Limb (tissue), 2 donors: ENCODE measurements around the gene PTPRN2.

Source experiments
- DNase-seq, 2 donors: peaks; one replicate each; pipeline ENCODE4 v3.0.0-alpha.2; 2016; ENCODE audit errors: extremely low spot score in 2 of 2

Gene PTPRN2

DNA sequence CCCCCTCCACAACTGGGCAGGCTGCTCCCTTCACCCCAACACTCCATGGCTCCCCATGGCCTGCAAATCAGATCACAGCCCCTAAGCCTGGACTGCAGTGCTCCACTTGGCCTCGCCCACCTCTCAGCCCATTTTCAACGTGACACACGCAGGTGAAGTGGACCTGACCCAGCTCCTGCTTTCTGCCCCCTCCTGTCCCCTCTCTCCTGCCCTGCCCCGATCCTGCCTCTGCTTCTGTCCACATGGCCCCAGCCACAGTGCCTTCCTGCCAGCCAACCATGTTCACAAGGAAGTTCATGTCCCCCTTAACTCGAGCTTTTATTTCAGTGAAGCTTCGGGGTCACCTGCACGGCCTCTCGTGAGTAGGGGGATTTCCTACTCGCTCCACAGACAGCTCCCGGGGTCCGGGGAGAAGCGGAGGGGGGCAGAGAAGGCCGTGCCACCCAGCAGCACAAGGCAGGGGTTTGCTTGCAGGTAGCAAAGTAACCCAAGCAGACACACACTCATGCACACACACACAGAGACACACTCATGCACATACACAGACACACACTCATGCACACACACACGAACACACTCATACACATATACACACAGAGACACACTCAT, 713.3 kb downstream of the PTPRN2 start:
- no peak for DNase-seq

DNA sequence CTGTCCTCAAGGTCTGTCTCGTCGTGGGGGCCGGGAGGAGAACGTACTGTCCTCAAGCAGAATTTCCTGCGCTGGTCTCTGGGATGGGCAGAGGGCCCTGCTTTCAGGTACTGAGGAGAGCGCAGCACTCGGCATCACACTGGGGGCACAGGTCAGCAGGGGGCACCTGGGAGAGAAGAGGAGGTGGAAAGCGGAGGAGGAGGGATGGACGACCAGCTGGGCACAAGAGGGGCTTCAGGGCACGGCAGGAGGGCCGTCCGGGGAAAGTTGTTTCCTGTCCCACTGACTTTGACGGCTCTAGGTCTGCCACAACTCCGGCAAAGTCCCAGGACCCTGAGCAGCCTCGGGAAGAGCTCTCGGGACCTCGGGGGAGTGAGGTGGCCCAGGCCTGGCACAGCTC, 714.0 kb downstream of the PTPRN2 start:
- DNase-seq: no peak

DNA sequence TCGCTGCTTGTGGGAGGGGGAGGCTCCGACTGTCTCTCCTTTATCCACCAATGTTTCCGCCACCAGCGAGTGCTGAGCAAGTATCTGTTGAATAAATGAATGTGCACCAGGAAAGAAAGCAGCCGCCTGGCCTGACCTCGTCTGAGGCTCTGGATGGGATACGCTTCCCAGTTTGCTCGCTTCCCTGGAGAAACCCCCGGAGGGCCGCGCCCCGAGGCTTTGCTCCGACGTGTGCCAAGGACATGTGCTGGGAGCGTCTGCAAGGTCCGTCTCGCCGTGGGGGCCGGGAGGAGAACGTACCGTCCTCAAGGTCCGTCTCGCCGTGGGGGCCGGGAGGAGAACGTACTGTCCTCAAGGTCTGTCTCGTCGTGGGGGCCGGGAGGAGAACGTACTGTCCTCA, 714.4 kb downstream of the PTPRN2 start:
- DNase-seq: no peak

DNA sequence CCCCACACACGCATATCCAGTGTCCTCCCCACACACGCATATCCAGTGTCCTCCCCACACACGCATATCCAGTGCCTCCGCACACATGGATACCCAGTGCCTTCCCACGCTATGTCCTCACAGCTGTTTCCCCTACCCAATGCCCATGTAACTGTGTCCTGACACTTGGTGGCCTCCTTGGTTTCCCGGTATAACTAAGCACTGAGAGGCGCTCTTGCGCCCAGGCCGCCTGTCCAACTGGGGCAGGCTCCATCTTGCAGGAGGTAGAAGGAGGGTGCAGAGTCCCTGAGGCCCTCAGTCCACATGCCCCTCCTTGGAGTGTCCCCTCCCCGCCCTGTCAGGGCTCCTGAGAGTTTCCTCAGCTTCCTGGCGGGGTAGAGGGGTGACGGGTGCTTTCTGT, 715.2 kb downstream of the PTPRN2 start:
- no peak for DNase-seq

DNA sequence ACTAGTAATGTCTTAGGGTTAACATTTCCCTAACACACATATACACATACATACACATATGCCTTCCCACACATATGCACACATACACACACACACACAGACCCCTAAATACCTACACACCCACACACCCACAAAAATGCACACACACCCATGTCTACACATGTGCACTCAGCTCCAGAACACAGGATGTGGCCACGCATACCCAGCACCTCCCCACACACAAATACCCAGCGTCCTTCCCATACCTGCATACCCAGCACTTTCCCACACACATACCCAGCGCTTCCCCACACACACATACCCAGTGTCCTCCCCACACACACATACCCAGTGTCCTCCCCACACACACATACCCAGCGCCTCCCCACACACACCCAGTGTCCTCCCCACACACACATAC, 715.9 kb downstream of the PTPRN2 start:
- no peak for DNase-seq

DNA sequence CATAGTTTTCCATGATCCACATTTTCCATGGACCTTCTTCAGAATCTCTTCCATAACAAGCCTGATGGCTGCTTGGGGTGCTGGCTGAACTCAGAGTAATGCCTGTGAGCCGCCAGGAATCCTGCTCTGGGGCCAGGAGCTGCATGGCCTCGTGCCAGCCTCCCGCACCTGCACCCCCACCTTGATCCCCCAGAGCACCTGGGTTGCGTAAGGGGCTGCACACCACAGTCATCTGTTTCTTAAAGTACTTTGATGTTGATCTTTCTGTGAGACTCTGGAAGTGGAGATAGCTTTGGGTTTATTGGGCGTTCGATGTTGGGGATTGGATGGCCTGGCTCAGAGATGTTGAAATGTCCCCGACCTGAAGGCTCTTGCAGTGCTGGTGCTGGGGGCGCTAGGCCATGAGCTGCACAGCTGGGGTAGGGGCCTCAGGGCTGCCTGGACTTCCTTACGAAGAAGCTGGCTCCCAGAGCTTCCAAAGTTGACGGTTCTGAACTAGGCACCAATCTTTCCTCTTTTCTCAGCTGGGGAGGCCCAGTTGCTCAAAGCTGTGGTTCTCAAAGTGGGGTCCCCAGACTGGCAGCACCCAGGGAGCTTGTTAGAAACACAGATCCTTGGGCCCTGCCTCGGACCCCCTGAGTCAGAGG, 716.9 kb downstream of the PTPRN2 start:
- no peak for DNase-seq

DNA sequence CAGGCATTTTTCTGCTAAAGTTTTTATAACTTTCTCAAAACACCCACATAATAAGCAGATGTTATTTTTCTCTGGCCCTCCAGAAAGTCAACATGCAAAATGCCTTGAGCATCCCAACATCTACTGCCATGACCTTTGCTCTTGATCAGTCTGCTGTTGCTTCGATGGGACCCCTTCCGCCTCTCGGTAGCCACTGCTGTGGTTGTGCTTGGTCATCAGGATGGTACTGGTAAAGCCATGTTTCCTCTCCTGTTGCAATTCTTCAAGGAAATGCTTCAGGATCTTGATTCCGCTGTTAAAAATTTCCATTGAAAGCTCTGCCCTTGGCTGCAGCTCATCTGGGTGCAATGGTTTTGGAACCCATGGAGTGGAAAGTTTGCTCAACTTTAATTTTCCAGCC, 717.8 kb downstream of the PTPRN2 start:
- DNase-seq: no peak

DNA sequence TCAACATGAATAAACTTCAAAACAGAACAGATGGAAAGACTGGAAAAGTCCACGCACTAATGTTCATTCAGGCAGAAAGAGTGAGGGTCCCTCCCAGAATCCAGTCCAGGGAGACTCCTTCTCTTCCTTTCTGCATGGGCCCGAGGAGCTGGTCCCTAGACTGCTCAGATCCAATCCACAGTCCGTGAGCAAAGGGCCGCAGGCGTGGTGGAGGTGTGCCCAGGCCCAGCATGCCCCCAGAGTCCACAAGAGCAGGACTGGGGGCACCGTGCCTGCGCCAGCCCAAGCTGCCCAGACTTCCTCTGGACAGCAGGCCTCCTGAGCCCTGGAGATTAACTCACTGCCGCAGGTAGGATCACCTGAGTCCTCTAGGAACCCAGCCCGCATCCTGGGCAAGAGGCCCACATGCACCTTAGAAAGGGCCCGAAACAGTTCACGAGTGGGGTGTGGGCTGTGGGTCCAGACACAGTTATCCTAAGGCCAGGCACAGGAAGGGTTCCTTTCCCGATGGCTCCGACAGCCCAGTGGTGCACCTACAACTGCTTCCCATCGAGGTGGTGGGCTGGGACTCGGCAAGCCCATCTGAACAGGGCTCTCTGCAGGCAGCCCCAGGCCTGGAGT, 719.8 kb downstream of the PTPRN2 start:
- DNase-seq: no peak

DNA sequence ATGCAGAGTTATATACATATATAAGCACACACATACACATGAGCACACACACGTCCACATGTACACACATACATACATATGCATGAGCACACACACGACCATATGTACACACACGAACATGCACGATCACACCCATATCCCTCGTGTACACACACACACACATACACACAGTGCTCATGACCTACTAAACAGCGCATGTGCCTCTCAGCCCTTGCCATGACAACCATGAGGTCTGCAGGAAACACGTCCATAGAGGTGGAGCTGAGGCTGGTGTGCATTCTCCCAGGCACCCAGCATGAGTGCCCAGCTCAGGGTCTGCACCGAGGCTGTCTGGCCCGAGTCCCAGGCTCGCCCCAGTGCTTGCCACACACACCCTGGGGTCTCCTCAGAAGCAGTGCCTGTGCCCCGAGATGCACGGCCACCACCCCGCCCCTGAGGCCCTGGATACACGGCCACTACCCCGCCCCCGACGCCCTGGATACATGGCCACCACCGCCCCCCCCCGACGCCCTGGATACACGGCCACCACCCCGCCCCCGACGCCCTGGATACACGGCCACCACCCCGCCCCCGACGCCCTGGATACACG, 721.2 kb downstream of the PTPRN2 start:
- DNase-seq: no peak

DNA sequence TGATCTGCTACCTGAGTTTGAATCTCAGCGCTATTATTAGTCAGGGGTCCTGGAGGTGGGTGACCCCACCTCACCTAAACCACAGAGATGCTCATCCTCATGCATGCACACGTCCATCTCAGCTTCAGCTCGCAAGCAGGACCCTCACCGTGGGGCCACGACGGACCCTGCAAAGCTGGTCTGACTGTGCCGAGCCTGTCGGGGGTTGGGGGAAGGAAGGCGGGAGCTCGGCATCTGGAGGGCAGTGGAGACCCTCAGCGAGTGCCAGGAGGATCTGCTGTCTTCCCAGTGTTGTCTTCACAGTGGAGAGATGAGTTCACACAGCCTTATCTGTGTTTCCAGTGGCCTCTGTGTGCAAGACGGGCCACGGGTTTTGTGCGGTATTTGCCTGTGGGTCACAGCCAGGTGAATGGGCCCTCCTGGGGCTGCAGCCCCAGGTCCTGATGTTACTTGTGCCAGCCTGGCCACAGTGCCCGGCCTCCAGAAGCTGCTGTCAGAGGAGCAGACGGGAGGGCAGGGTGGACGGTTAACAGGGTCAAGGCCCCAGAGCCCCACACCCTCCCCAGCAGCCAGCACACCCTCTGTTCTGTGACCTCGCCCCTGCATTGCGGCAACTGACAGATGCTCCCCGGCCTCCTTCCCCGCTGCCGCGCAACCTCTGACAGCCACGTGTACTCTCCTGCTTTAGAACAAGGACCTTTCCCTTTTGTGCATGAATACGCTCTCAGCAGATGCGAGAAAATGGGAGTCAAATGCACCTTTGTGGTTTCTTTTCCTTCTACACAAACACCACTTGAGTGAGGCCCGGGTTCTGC, 722.1 kb downstream of the PTPRN2 start:
- no peak for DNase-seq

DNA sequence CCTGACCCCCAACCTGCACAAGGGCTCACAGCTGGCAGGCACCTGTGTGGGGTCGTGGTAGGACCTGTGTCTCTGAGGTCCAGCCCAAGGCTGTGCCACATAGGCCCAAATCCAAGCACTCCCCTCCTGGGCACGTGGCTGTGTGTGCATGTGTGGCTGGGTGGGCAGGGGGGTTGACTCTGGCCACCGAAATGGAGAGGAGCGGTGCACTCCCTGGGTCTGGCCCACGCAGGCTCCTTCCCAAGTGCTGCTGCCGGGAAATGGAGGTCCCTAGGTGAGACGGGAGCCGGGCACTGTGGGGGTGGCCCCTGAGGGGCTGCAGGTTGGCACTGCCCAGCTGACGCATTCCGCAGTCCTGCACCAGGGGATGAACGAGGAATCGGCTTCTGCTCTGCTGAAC, 722.7 kb downstream of the PTPRN2 start:
- no peak for DNase-seq

DNA sequence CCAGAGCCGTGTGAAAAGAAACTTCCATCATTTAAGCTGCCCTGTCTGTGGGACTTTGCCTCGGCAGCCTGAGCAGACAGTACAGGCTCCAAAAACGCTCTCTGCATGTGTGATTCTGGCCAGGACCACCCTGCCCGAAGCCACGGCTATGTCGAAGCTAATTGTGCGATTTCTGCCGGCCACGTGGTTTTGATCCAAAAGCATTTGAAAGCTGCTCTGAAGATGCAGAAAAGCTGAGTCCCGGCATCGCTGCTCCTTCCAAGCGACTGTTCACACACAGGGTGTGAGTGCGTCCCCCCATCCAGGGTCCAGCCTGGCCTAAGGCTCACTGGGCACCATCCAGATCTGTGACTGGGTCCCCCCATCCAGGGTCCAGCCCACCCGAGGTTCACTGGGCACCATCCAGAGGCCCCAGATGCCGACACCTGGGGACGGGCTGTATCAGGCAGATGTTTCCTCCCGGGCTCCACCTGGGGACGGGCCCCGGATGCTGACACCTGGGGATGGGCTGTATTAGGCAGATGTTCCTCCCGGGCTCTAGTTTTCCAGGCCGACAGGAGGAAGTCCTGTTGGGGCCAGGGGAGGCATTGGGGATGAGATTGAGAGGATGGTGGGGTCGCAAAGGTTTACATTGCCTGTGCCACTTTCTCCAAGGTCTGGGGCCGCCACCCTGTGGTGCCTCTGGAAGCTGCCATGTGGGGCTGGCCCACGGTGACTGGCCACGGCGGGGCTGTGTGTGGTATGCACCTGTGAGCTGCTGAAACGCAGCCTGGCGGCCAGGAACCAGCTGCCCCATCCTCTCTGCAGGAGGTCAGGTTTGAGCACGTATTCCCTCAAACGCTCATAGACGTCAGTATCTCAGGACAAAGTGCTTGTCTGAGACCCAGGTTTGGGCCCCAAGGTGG, 723.5 kb downstream of the PTPRN2 start:
- DNase-seq: no peak

DNA sequence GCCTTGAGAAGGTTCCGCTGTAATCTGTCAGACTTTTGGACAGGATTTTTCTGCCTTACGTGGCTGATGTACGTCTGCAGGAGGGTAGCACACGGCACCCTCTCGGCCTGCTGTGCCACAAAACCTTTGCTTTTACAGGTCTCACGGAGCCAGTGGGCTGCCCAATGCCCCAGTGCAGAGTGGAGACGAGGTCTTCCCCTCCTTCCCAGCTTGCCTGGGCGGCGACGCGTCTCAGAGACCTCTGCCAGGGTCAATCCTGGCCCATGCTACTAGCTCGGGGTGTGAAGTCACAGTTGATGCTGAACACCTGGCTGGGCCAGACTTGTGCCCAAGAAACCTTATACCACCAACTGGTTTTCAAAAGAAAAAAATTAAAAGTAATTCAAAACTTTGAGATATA, 724.4 kb downstream of the PTPRN2 start:
- DNase-seq: no peak

DNA sequence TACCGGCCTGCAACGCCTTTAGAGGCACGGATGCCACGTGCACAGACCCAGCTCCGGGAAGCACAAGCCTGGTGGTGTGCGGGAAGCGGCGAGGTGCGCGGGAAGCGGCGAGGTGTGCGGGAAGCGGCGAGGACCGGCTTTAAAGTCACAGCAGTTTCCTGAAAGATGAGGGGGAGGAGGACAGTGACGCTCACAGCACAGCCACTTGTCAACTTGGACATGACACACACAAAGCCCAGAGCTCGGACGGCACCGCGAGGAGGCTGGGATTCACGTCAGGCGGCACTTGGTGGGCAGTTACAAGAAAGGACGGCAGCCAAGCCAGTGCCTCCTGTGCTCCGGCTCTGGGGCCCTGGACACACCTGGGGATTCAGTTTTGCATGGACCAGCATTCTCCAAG, 724.9 kb downstream of the PTPRN2 start:
- no peak for DNase-seq

DNA sequence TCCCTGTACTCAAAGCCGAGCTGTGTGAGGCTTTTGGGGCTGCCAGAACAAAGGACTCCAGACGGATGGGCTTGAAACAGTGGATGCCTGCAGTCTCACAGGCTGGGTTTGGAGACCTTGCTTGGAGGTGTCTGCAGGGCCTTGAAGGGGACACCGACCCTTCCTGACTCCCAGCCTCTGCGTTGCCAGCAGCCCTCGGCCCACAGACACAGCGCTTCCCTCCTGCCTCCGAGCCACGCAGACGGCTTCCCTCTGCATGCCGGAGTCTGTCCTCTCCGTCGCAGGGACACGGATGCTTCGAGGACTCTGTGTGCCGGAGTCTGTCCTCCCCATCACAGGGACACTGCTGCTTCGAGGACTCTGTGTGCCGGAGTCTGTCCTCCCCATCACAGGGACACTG, 726.1 kb downstream of the PTPRN2 start:
- no peak for DNase-seq

DNA sequence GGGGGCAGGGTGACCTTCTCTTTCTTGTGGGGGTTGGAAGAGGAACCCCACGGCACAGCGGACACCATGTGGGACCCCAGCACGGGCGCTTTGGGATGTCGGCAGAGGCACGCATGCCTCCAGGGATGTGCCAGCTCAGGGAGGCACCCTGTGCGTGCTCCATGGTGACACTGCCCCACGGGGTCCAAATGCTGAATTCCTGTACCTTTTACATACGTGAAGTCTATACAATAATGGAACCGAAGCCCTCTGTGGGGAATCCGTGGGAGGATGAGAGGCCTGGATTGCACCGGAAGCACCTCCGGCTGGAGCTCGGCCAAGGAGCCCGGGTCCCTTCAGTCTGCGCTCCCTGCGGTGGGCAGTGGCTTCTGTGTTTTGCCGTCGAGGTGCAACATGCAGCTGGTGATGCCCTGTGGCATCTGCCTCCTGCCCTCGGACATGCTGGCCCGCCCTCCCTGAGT, 726.6 kb downstream of the PTPRN2 start:
- DNase-seq: no peak

DNA sequence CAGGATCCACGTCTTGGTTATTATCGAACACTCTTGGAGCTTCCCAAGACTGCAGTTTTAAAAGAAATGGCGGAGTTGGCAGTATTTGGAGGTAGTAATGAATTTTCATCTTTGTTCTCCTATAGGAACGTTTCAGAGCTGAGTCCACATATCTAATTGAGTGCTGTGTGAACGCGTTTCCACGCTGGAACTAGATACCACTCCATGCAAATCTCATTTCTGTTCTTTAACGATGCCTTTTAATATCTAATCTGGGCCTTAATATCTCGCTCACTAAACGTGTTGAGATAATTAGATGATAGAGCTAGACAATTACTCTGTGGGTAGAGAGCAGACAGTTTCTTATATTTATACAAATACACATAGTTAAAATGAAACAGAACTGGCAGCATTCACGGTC, 727.2 kb downstream of the PTPRN2 start:
- DNase-seq: no peak

DNA sequence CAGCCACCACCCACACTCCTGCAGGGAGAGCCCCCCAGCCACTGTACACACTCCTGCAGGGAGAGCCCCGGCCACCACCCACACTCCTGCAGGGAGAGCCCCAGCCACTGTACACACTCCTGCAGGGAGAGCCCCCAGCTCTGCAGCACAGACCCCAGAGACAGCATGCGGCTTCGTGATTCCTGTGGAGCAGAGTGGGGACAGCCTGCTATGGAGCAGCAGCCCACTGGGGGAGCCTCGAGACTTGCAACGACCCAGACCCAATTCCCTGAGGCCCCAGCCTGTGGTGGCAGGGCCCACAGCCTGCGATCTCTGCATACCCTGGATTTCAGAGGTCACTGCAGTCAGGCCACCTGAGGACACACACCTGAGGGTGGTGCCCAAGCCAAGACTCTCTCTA, 727.7 kb downstream of the PTPRN2 start:
- DNase-seq: no peak

DNA sequence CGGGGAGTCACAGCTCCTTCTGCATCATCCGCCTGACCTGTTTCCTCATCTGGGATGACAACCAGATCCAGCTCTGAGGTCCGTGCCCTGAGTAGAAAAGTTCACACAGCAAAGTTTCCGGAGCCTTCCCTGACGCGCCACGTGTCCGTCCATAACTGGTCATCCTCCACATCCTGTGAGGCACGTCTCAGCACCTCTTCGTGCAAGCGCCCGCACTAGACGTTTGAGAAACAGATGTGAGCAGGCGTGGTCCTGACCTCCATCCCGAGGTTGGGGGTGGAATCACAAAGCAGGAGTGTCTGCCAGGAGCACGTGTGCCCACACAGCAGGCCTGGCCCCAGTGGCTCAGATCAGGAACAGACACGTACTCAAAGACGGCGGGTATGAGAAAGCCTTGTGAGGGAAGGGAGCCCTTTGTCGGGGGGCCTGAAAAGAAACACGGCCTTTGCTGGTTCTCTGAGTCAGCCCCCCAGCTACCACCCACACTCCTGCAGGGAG, 730.0 kb downstream of the PTPRN2 start:
- peak in 1 of 2 donors; percentile 24 for DNase-seq

DNA sequence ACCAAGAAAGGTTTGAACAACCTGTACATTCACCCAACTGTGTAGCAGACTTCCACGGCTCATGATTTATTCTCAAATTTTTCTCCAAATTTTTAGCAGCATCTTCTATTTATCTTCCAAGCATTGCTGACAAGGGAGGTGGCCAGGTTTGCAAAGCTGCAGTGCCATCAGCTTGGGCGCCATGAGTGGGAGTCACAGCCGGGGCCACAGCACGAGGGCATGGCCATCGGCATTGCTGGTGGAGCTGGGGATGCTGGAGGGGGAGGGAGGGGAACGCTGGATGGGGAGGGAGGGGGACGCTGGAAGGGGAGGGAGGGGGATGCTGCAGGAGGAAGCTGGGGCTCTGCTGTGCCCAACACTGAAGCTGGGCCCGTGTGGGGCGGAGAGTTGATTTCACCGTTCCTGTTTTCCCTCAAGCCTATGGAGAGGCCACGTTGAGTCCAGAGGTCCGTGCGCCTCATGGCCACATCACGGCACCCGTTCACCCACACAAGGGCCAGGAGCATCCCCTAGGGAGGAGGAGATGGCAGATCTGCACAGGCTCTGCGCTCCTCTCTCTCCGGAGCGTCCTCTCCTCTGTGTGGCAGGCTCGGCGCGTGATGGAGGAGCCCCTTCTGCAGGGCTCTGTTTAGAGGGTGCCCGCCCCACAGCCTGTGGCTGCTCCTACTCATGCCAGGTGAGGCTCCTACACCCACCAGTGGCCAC, 730.6 kb downstream of the PTPRN2 start:
- DNase-seq: no peak
